SK-N-SH treated with all-trans-retinoic acid at 6 μM for 48 hours (cell line): Measurements from ENCODE around the gene SLC35G4.

Experiments
- ATAC-seq: fragments of 200-7000 bp; cut with Tn5 transposase; 3 replicates; pipeline ENCODE4 v1.9.1; 2020; ENCODE audit warnings: mild to moderate bottlenecking, moderate library complexity
- ARNTL ChIP-seq: fragments of 450-650 bp; formaldehyde crosslinking; IDR thresholded peaks from 2 replicates; pipeline ENCODE4 v1.5.0; 2020; ENCODE audit warnings: low read depth, mild to moderate bottlenecking, moderate library complexity, borderline replicate concordance
- BACH2 ChIP-seq: fragments of 250-450 bp; sonication (Bioruptor Pico); IDR thresholded peaks from 2 replicates; pipeline ENCODE4 v1.9.0; 2021; ENCODE audit warnings: mild to moderate bottlenecking, borderline replicate concordance
- CREB5 ChIP-seq: fragments of 250-450 bp; sonication (Bioruptor Pico); IDR thresholded peaks from 2 replicates; pipeline ENCODE4 v1.5.1; 2020; ENCODE audit warnings: low read depth, mild to moderate bottlenecking, moderate library complexity
- CSDC2 ChIP-seq: fragments of 250-450 bp; sonication (Bioruptor Pico); IDR thresholded peaks from 2 replicates; pipeline ENCODE4 v1.5.0; 2020; ENCODE audit warnings: mild to moderate bottlenecking, moderate library complexity
- CSRNP3 ChIP-seq: fragments of 250-450 bp; sonication (Bioruptor Pico); IDR thresholded peaks from 2 replicates; pipeline ENCODE4 v1.5.1; 2021; ENCODE audit warnings: mild to moderate bottlenecking, moderate library complexity
- ESRRG ChIP-seq: fragments of 250-450 bp; sonication (Bioruptor Pico); IDR thresholded peaks from 2 replicates; pipeline ENCODE4 v1.6.1; 2021; ENCODE audit warnings: mild to moderate bottlenecking
- GLIS3 ChIP-seq: fragments of 250-450 bp; sonication (Bioruptor Pico); IDR thresholded peaks from 2 replicates; pipeline ENCODE4 v1.5.0; 2020; ENCODE audit warnings: mild to moderate bottlenecking, moderate library complexity
- ISL1 ChIP-seq: fragments of 250-450 bp; sonication (Bioruptor Pico); IDR thresholded peaks from 2 replicates; pipeline ENCODE4 v2.1.2; 2022; ENCODE audit warnings: mild to moderate bottlenecking, moderate library complexity
- OSR1 ChIP-seq: fragments of 250-450 bp; sonication (Bioruptor Pico); IDR thresholded peaks from 2 replicates; pipeline ENCODE4 v1.8.0; 2022; ENCODE audit warnings: moderate library complexity, mild to moderate bottlenecking, inconsistent platforms
- PATZ1 ChIP-seq: fragments of 250-450 bp; sonication (Bioruptor Pico); IDR thresholded peaks from 2 replicates; pipeline ENCODE4 v1.8.0; 2020; ENCODE audit warnings: mild to moderate bottlenecking, moderate library complexity, borderline replicate concordance
- PPARA ChIP-seq: fragments of 250-450 bp; sonication (Bioruptor Pico); IDR thresholded peaks from 2 replicates; pipeline ENCODE4 v1.5.0; 2020; ENCODE audit warnings: mild to moderate bottlenecking, borderline replicate concordance
- RARB ChIP-seq: fragments of 250-450 bp; sonication (Bioruptor Pico); IDR thresholded peaks from 2 replicates; pipeline ENCODE4 v1.8.0; 2021; ENCODE audit warnings: mild to moderate bottlenecking, moderate library complexity
- SNAI2 ChIP-seq: fragments of 250-450 bp; sonication (Bioruptor Pico); IDR thresholded peaks from 2 replicates; pipeline ENCODE4 v1.5.0; 2020; ENCODE audit warnings: mild to moderate bottlenecking, moderate library complexity
- TCF4 ChIP-seq: fragments of 250-450 bp; sonication (Bioruptor Pico); IDR thresholded peaks from 2 replicates; pipeline ENCODE4 v1.8.0; 2021; ENCODE audit warnings: mild to moderate bottlenecking, moderate library complexity, borderline replicate concordance
- TSHZ2 ChIP-seq: fragments of 250-450 bp; sonication (Bioruptor Pico); IDR thresholded peaks from 2 replicates; pipeline ENCODE4 v1.5.0; 2020; ENCODE audit warnings: mild to moderate bottlenecking, moderate library complexity
- ZC3H10 ChIP-seq: fragments of 250-450 bp; sonication (Bioruptor Pico); IDR thresholded peaks from 2 replicates; pipeline ENCODE4 v1.5.1; 2021; ENCODE audit warnings: mild to moderate bottlenecking, moderate library complexity
- ZFP3 ChIP-seq: fragments of 250-450 bp; sonication (Bioruptor Pico); IDR thresholded peaks from 2 replicates; pipeline ENCODE4 v1.5.0; 2020; ENCODE audit warnings: mild to moderate bottlenecking, moderate library complexity
- ZFP30 ChIP-seq: fragments of 450-650 bp; formaldehyde crosslinking; IDR thresholded peaks from 2 replicates; pipeline ENCODE4 v1.5.0; 2022; ENCODE audit warnings: mild to moderate bottlenecking, moderate library complexity
- ZNF565 ChIP-seq: fragments of 450-650 bp; formaldehyde crosslinking; conservative IDR thresholded peaks from 2 replicates; pipeline ENCODE4 v1.5.0; 2020; ENCODE audit warnings: low read depth, mild to moderate bottlenecking, moderate library complexity
- ZNF70 ChIP-seq: fragments of 450-650 bp; formaldehyde crosslinking; IDR thresholded peaks from 2 replicates; pipeline ENCODE4 v1.5.0; 2020; ENCODE audit warnings: mild to moderate bottlenecking, moderate library complexity

The SLC35G4 gene

GRCh38 chr18:11651899-11652298 lies 42.5 kb downstream of the SLC35G4 start:
- TF ChIP-seq OSR1 (CRISPR knock-in tag) (no peak), PPARA (CRISPR knock-in tag) (no peak)
- no peak for ATAC-seq

GRCh38 chr18:11653521-11653920 lies 44.1 kb downstream of the SLC35G4 start:
- TF ChIP-seq PPARA (CRISPR knock-in tag) (no peak), ZFP3 (CRISPR knock-in tag) (no peak), GLIS3 (CRISPR knock-in tag) (no peak), ZFP30 (CRISPR knock-in tag) (no peak), RARB (CRISPR knock-in tag) (no peak), ZC3H10 (CRISPR knock-in tag) (no peak), CSRNP3 (CRISPR knock-in tag) (no peak), ESRRG (CRISPR knock-in tag) (no peak), TSHZ2 (CRISPR knock-in tag) (no peak), ISL1 (CRISPR knock-in tag) (no peak), OSR1 (CRISPR knock-in tag) (no peak), CSDC2 (CRISPR knock-in tag) (no peak), BACH2 (CRISPR knock-in tag) (no peak), ARNTL (CRISPR knock-in tag) (no peak)
- TF ChIP-seq, all 23 proteins: peak for 0
- no peak for ATAC-seq

- TF ChIP-seq ZNF70 (CRISPR knock-in tag) (no peak), PATZ1 (CRISPR knock-in tag) (no peak), OSR1 (CRISPR knock-in tag) (no peak), BACH2 (CRISPR knock-in tag) (no peak), CREB5 (no peak), ARNTL (CRISPR knock-in tag) (no peak), RARB (CRISPR knock-in tag) (no peak), ZFP3 (CRISPR knock-in tag) (no peak), ZNF565 (CRISPR knock-in tag) (no peak), SNAI2 (CRISPR knock-in tag) (no peak), CSRNP3 (CRISPR knock-in tag) (no peak), TCF4 (CRISPR knock-in tag) (no peak), PPARA (CRISPR knock-in tag) (no peak), ESRRG (CRISPR knock-in tag) (no peak)
- TF ChIP-seq, all 23 proteins: peak for 0
- ATAC-seq: peak; percentile 88
These were observed 45.6 kb downstream of the SLC35G4 start for GRCh38 chr18:11654736-11655605.
